DOHH2 (cell line): ENCODE data around the gene TMEM53.

Source experiments
- CTCF ChIP-seq: fragments of 200-600 bp; sonication (generic); IDR thresholded peaks from one replicate; pipeline ENCODE4 v1.5.1; 2014; ENCODE audit warnings: antibody characterized with exemption, mild to moderate bottlenecking, low read depth, low read length; ENCODE audit not compliant: poor library complexity, severe bottlenecking
- EZH2phosphoT487 ChIP-seq: fragments of 200-600 bp; sonication (generic); IDR thresholded peaks from 2 replicates; pipeline ENCODE4 v1.6.1; 2017; ENCODE audit warnings: borderline replicate concordance, mild to moderate bottlenecking, antibody characterized with exemption, low read length, moderate library complexity, mixed read lengths

GRCh38 chr1:44705470-44705869 lies 31.2 kb upstream of the TMEM53 start:
- no peak for TF ChIP-seq CTCF
- no peak for TF ChIP-seq EZH2phosphoT487
